ENCODE results near the gene RPS6KA1. TPM values are rescaled to one million over a fixed set of nuclear protein-coding genes. Genes with fewer than 3 reads are reported as not detected.

Gene RPS6KA1
- total RNA-seq, 1 experiment from 2014 or later: 65.5 TPM

GRCh38 chr1:26597629-26598039, 68.1 kb downstream of the RPS6KA1 start:
- Mint-ChIP-seq H3K27me3 (ENCODE audit: low read depth) (no peaks in the 10 kb centered on the region), H3K36me3 (no peaks in the 10 kb centered on the region), H3K4me1 (peaks cover 5% of the 10 kb centered on the region), H3K9me3 (peaks cover under 1% of the 10 kb centered on the region; the same call in 1 of the 2 replicates), H3K27ac (no peak overlapping the region), H3K4me3 (no peak overlapping the region)
- ChIA-PET POLR2A (no interaction called here), CTCF (interaction anchor here (0.6 to 3.9 kb wide), 12 partner anchors 9 to 270 kb away, joined by 3 to 52 read pairs (median 3); partner anchors contain the start of gene PIGV)
- TF ChIP-seq AFF4 (CRISPR knock-in tag; IDR thresholded peaks at IDR 0.05; ENCODE audit: borderline replicate concordance) (no peak), KAT7 (CRISPR knock-in tag; IDR thresholded peaks at IDR 0.05; ENCODE audit: borderline replicate concordance) (no peak), ELF4 (CRISPR knock-in tag; IDR thresholded peaks at IDR 0.05; ENCODE audit: low read depth) (no peak), FOXP1 (CRISPR knock-in tag; IDR thresholded peaks at IDR 0.05; ENCODE audit: borderline replicate concordance) (no peak)
- TF ChIP-seq, protein P1, sequence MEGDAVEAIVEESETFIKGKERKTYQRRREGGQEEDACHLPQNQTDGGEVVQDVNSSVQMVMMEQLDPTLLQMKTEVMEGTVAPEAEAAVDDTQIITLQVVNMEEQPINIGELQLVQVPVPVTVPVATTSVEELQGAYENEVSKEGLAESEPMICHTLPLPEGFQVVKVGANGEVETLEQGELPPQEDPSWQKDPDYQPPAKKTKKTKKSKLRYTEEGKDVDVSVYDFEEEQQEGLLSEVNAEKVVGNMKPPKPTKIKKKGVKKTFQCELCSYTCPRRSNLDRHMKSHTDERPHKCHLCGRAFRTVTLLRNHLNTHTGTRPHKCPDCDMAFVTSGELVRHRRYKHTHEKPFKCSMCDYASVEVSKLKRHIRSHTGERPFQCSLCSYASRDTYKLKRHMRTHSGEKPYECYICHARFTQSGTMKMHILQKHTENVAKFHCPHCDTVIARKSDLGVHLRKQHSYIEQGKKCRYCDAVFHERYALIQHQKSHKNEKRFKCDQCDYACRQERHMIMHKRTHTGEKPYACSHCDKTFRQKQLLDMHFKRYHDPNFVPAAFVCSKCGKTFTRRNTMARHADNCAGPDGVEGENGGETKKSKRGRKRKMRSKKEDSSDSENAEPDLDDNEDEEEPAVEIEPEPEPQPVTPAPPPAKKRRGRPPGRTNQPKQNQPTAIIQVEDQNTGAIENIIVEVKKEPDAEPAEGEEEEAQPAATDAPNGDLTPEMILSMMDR (IDR thresholded peaks at IDR 0.05): peak; percentile 68
- no peak for DNase-seq (ENCODE audit: low spot score)
- ATAC-seq: peak; percentile 39; the same call in 1 of the 2 replicates

DNA sequence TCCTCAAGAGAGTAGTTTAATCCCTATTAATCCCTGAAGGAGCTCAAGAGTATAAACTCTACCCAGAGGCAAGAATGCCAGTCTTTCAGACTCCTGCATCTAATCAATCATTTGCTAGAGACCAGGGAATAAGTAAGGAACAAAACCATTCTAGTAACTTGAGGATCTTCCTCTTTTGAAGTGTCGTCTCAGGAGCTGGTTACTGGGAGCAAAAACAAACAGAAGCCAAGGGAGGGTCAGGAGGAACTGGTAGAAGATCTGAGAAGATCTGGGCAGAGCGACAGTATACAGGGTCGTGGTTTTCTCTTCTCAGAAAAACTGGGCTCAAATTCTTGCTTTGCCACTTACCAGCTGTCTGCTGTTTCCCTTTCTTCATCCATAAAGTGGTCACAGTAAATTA, 69.3 kb downstream of the RPS6KA1 start:
- POLR2A ChIA-PET: no interaction called here
- Mint-ChIP-seq H3K9me3 (no peaks in the 10 kb centered on the region), H3K27ac (no peak overlapping the region), H3K27me3 (ENCODE audit: low read depth) (no peaks in the 10 kb centered on the region), H3K4me3 (no peak overlapping the region), H3K36me3 (no peaks in the 10 kb centered on the region), H3K4me1 (peaks cover 11% of the 10 kb centered on the region)
- CTCF ChIA-PET: interaction anchor here (0.8 to 4.8 kb wide), 13 partner anchors 9 to 259 kb away, joined by 3 to 52 read pairs (median 5); partner anchors contain the start of gene PIGV
- DNase-seq (ENCODE audit: low spot score): no peak
- no peak for ATAC-seq
- TF ChIP-seq KAT7 (CRISPR knock-in tag; IDR thresholded peaks at IDR 0.05; ENCODE audit: borderline replicate concordance): no peak
- no peak for TF ChIP-seq TEAD4 (CRISPR knock-in tag; IDR thresholded peaks at IDR 0.05)
- TF ChIP-seq ETV6 (CRISPR knock-in tag; IDR thresholded peaks at IDR 0.05): no peak
- TF ChIP-seq, protein P2, sequence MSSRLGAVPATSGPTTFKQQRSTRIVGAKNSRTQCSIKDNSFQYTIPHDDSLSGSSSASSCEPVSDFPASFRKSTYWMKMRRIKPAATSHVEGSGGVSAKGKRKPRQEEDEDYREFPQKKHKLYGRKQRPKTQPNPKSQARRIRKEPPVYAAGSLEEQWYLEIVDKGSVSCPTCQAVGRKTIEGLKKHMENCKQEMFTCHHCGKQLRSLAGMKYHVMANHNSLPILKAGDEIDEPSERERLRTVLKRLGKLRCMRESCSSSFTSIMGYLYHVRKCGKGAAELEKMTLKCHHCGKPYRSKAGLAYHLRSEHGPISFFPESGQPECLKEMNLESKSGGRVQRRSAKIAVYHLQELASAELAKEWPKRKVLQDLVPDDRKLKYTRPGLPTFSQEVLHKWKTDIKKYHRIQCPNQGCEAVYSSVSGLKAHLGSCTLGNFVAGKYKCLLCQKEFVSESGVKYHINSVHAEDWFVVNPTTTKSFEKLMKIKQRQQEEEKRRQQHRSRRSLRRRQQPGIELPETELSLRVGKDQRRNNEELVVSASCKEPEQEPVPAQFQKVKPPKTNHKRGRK (CRISPR knock-in tag; IDR thresholded peaks at IDR 0.05; ENCODE audit: borderline replicate concordance): no peak
- no peak for TF ChIP-seq ZNF416 (CRISPR knock-in tag; IDR thresholded peaks at IDR 0.05)
- no peak for TF ChIP-seq NR2C2 (CRISPR knock-in tag; IDR thresholded peaks at IDR 0.05)
- TF ChIP-seq, protein P3, sequence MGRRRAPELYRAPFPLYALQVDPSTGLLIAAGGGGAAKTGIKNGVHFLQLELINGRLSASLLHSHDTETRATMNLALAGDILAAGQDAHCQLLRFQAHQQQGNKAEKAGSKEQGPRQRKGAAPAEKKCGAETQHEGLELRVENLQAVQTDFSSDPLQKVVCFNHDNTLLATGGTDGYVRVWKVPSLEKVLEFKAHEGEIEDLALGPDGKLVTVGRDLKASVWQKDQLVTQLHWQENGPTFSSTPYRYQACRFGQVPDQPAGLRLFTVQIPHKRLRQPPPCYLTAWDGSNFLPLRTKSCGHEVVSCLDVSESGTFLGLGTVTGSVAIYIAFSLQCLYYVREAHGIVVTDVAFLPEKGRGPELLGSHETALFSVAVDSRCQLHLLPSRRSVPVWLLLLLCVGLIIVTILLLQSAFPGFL (CRISPR knock-in tag; IDR thresholded peaks at IDR 0.05; ENCODE audit: borderline replicate concordance): no peak
- TF ChIP-seq, protein P4, sequence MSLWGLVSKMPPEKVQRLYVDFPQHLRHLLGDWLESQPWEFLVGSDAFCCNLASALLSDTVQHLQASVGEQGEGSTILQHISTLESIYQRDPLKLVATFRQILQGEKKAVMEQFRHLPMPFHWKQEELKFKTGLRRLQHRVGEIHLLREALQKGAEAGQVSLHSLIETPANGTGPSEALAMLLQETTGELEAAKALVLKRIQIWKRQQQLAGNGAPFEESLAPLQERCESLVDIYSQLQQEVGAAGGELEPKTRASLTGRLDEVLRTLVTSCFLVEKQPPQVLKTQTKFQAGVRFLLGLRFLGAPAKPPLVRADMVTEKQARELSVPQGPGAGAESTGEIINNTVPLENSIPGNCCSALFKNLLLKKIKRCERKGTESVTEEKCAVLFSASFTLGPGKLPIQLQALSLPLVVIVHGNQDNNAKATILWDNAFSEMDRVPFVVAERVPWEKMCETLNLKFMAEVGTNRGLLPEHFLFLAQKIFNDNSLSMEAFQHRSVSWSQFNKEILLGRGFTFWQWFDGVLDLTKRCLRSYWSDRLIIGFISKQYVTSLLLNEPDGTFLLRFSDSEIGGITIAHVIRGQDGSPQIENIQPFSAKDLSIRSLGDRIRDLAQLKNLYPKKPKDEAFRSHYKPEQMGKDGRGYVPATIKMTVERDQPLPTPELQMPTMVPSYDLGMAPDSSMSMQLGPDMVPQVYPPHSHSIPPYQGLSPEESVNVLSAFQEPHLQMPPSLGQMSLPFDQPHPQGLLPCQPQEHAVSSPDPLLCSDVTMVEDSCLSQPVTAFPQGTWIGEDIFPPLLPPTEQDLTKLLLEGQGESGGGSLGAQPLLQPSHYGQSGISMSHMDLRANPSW (CRISPR knock-in tag; conservative IDR thresholded peaks at IDR 0.05; ENCODE audit: low read depth): no peak
- no peak for TF ChIP-seq ZNF121 (CRISPR knock-in tag; IDR thresholded peaks at IDR 0.05)
- TF ChIP-seq FOXJ3 (CRISPR knock-in tag; IDR thresholded peaks at IDR 0.05; ENCODE audit: borderline replicate concordance): no peak
- TF ChIP-seq ZNF425 (CRISPR knock-in tag; conservative IDR thresholded peaks at IDR 0.05): no peak
- TF ChIP-seq, protein P5, sequence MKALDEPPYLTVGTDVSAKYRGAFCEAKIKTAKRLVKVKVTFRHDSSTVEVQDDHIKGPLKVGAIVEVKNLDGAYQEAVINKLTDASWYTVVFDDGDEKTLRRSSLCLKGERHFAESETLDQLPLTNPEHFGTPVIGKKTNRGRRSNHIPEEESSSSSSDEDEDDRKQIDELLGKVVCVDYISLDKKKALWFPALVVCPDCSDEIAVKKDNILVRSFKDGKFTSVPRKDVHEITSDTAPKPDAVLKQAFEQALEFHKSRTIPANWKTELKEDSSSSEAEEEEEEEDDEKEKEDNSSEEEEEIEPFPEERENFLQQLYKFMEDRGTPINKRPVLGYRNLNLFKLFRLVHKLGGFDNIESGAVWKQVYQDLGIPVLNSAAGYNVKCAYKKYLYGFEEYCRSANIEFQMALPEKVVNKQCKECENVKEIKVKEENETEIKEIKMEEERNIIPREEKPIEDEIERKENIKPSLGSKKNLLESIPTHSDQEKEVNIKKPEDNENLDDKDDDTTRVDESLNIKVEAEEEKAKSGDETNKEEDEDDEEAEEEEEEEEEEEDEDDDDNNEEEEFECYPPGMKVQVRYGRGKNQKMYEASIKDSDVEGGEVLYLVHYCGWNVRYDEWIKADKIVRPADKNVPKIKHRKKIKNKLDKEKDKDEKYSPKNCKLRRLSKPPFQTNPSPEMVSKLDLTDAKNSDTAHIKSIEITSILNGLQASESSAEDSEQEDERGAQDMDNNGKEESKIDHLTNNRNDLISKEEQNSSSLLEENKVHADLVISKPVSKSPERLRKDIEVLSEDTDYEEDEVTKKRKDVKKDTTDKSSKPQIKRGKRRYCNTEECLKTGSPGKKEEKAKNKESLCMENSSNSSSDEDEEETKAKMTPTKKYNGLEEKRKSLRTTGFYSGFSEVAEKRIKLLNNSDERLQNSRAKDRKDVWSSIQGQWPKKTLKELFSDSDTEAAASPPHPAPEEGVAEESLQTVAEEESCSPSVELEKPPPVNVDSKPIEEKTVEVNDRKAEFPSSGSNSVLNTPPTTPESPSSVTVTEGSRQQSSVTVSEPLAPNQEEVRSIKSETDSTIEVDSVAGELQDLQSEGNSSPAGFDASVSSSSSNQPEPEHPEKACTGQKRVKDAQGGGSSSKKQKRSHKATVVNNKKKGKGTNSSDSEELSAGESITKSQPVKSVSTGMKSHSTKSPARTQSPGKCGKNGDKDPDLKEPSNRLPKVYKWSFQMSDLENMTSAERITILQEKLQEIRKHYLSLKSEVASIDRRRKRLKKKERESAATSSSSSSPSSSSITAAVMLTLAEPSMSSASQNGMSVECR (CRISPR knock-in tag; IDR thresholded peaks at IDR 0.05; ENCODE audit: borderline replicate concordance): no peak

Data from WTC11 (cell line).